ENCODE data around the gene FSCN2.

DNA sequence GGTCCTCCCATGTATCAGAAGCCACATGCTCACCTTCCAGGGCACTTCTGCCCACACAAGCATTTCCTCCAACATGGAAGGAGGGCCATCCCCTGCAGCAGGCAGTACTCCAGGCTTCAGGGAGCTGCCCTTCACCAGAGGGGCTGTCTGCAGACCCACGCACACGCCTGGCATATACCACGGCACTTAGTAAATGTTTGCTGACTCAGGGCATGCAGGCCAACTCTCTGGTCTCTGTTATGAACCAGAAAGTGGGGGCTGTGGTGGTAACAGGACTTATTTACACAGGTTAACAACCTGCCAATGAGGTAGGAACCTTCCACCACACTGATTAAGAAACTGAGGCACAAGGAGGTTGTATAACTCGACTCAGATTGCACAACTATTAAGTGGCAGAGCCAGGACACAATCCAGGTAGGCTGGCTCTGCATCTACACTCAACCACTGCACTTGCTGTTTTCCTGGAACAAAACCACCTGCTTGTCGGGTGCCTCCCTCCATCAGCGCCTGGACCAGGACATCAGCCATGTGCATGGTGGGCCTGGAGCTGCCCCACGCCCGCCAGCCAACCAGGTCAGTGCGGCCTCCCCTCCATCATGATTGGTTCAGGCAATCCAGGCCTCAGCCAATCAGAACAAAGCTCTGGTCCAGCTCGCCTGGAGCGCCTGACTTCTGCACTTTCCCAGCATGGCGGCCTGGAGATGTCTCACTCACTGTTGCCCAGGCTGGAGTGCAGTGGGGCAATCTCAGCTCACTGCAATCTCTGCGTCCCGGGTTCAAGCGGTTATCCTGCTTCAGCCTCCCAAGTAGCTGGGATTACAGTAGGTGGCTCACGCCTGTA, 34.8 kb upstream of the FSCN2 start:
- TF ChIP-seq, protein P1, sequence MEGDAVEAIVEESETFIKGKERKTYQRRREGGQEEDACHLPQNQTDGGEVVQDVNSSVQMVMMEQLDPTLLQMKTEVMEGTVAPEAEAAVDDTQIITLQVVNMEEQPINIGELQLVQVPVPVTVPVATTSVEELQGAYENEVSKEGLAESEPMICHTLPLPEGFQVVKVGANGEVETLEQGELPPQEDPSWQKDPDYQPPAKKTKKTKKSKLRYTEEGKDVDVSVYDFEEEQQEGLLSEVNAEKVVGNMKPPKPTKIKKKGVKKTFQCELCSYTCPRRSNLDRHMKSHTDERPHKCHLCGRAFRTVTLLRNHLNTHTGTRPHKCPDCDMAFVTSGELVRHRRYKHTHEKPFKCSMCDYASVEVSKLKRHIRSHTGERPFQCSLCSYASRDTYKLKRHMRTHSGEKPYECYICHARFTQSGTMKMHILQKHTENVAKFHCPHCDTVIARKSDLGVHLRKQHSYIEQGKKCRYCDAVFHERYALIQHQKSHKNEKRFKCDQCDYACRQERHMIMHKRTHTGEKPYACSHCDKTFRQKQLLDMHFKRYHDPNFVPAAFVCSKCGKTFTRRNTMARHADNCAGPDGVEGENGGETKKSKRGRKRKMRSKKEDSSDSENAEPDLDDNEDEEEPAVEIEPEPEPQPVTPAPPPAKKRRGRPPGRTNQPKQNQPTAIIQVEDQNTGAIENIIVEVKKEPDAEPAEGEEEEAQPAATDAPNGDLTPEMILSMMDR (IDR thresholded peaks at IDR 0.05 in 4 of 5, conservative IDR thresholded peaks at IDR 0.05 in 1 of 5), result no peak
- TF ChIP-seq POLR2A (IDR thresholded peaks at IDR 0.05), result no peak
